Calu3 (cell line): ENCODE results near the gene OPRD1. TPM values are rescaled to one million over a fixed set of nuclear protein-coding genes. Genes with fewer than 3 reads are reported as not detected.
"Not testable (repeated sequence)": the region's sequence is repeated elsewhere in the genome, so short reads cannot be mapped to it uniquely, and the experiment has no call there.

Experiments used
- Bru-seq: library from RNA; stranded (reverse); fragments of 400-500 nt; gene quantifications from one replicate; lab custom pipeline; 2021; lab: Mats Ljungman, UMichigan
- BruChase-seq, 2 experiments: library from RNA; stranded (reverse); fragments of 400-500 nt; gene quantifications; one replicate each; lab custom pipeline; 2021; lab: Mats Ljungman, UMichigan
- BruUV-seq: library from RNA; stranded (reverse); fragments of 400-500 nt; replicated peaks from 2 replicates; lab custom pipeline; 2021; lab: Mats Ljungman, UMichigan
- CTCF ChIA-PET: fragments of 300-600 bp; sonication (Branson Sonifier 250); formaldehyde crosslinking; loops from one replicate; lab custom pipeline; 2022; ENCODE audit warnings: antibody characterized with exemption; lab: Charles Lee
- DNase-seq: peaks from one replicate; pipeline ENCODE4 v3.0.0; 2022
- H3K27ac Mint-ChIP-seq: one replicate; pipeline ENCODE4 v1.8.0; 2022; ENCODE audit warnings: mixed read lengths; ENCODE audit not compliant: unreplicated experiment
- H3K27me3 Mint-ChIP-seq: one replicate; pipeline ENCODE4 v1.8.0; 2022; ENCODE audit warnings: mixed read lengths; ENCODE audit not compliant: unreplicated experiment
- H3K36me3 Mint-ChIP-seq: one replicate; pipeline ENCODE4 v1.8.0; 2022; ENCODE audit warnings: mild to moderate bottlenecking, moderate library complexity, mixed read lengths; ENCODE audit not compliant: insufficient read depth, unreplicated experiment
- H3K4me1 Mint-ChIP-seq: one replicate; pipeline ENCODE4 v1.8.0; 2022; ENCODE audit warnings: mild to moderate bottlenecking, low read depth, mixed read lengths; ENCODE audit not compliant: unreplicated experiment
- H3K4me3 Mint-ChIP-seq: one replicate; pipeline ENCODE4 v1.8.0; 2022; ENCODE audit warnings: mild to moderate bottlenecking, low read depth, moderate library complexity, mixed read lengths; ENCODE audit not compliant: unreplicated experiment
- H3K9me3 Mint-ChIP-seq: one replicate; pipeline ENCODE4 v1.8.0; 2022; ENCODE audit warnings: low read depth, mixed read lengths; ENCODE audit not compliant: unreplicated experiment
- CTCF ChIP-seq: fragments of 200-600 bp; IDR thresholded peaks from one replicate; pipeline ENCODE4 v1.8.0; 2022; ENCODE audit warnings: antibody characterized with exemption; ENCODE audit not compliant: unreplicated experiment
- intact Hi-C: fragments of 100-400 bp; cut with micrococcal nuclease; formaldehyde crosslinking; loops from one replicate; pipeline ENCODE4 v1.10.0; 2022; ENCODE audit not compliant: unreplicated experiment
- long read RNA-seq: library from polyadenylated mRNA; stranded (forward); transcript quantifications from one replicate; pipeline ENCODE4 v2.0.0, GENCODE V29; 2022
- total RNA-seq: library from RNA; stranded (reverse); gene quantifications from 2 replicates; pipeline ENCODE4 v1.2.3, GENCODE V29; 2022

Gene OPRD1
- total RNA-seq = 0.07 TPM in 1 of 2 replicates, not detected in the other
- Bru-seq, nascent RNA = percentile 6 among the genes with signal in this experiment
- percentile 9 among the genes with signal in this experiment for BruChase-seq, experiment 1, labeled RNA remaining after a 6-hour chase
- percentile 8 among the genes with signal in this experiment for BruChase-seq, experiment 2, labeled RNA remaining after a 2-hour chase
- long read RNA-seq = 0 reads

GRCh38 chr1:28811766-28812668 is at the start of gene OPRD1:
Gene OPRD1, plus strand, starts transcription at chr1:28812170. Its CDS starts 214 bp downstream, at chr1:28812384.
- no TSS peak for BruUV-seq
- H3K27me3 Mint-ChIP-seq = peaks cover 85% of the 10 kb centered on the region
- H3K27ac Mint-ChIP-seq = peak within 1 kb of the TSS; percentile 77
- peaks cover 11% of the 10 kb centered on the region for H3K36me3 Mint-ChIP-seq
- DNase-seq = no peak
- H3K9me3 Mint-ChIP-seq = no peaks in the 10 kb centered on the region
- TF ChIP-seq CTCF = no peak
- H3K4me1 Mint-ChIP-seq = peaks cover 10% of the 10 kb centered on the region
- intact Hi-C loops = no loop called here
- CTCF ChIA-PET = interaction anchor here (0.6 kb wide), 1 partner anchor 62 kb away, joined by 3 read pairs; no protein-coding TSS in a partner anchor
- no peak within 1 kb of the TSS for H3K4me3 Mint-ChIP-seq

GRCh38 chr1:28766532-28767183 is 45.3 kb upstream of the OPRD1 start:
- H3K9me3 Mint-ChIP-seq = no peaks in the 10 kb centered on the region
- DNase-seq = no peak
- CTCF ChIA-PET = no interaction called here
- no peak overlapping the region for H3K27ac Mint-ChIP-seq
- no peaks in the 10 kb centered on the region for H3K27me3 Mint-ChIP-seq
- intact Hi-C loops = no loop called here
- H3K36me3 Mint-ChIP-seq = peaks cover 48% of the 10 kb centered on the region
- no peaks in the 10 kb centered on the region for H3K4me1 Mint-ChIP-seq
- TF ChIP-seq CTCF = no peak
- no peak overlapping the region for H3K4me3 Mint-ChIP-seq
- BruUV-seq = no TSS peak

- Mint-ChIP-seq H3K27me3 (no peaks in the 10 kb centered on the region), H3K9me3 (no peaks in the 10 kb centered on the region), H3K4me3 (no peak overlapping the region), H3K27ac (no peak overlapping the region), H3K4me1 (no peaks in the 10 kb centered on the region), H3K36me3 (peaks cover 42% of the 10 kb centered on the region)
- intact Hi-C loops = no loop called here
- no TSS peak for BruUV-seq
- TF ChIP-seq CTCF = no peak
- no peak for DNase-seq
- CTCF ChIA-PET = no interaction called here
Observed at GRCh38 chr1:28770601-28771165, 41.3 kb upstream of the OPRD1 start.

GRCh38 chr1:28771921-28772320 is 40.0 kb upstream of the OPRD1 start:
- peaks cover 34% of the 10 kb centered on the region for H3K36me3 Mint-ChIP-seq
- BruUV-seq, H3K4me3 Mint-ChIP-seq, DNase-seq, intact Hi-C loops, H3K27ac Mint-ChIP-seq, H3K27me3 Mint-ChIP-seq, H3K4me1 Mint-ChIP-seq, H3K9me3 Mint-ChIP-seq: not testable (repeated sequence)
- CTCF ChIA-PET = interaction anchor here (0.6 kb wide), 1 partner anchor 13 kb away, joined by 3 read pairs; no protein-coding TSS in a partner anchor
